ENCODE results near the gene RBM42.
"Not testable (repeated sequence)": the region's sequence is repeated elsewhere in the genome, so short reads cannot be mapped to it uniquely, and the experiment has no call there.

DNA sequence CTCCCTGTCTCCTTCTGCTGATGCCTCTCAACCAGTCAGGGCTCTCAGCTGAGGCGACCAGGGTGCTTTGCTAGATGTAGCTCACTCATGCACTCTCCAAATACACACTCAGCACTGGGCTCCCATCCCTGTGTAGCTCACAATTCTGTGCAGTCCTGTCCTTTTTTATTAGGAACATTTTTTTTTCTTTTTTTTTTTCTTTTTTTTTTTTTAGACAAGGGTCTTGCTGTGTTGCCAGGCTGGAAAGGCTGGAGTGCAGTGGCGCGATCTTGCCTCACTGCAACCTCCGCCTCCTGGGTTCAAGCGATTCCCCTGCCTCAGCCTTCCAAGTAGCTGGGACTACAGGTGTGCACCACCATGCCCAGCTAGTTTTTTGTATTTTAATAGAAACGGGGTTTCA, 26.0 kb downstream of the RBM42 start:
- not testable (repeated sequence) for TF ChIP-seq EZH2 (IDR thresholded peaks at IDR 0.05; ENCODE audit: insufficient read depth, poor library complexity, severe bottlenecking); EZH2phosphoT487 (IDR thresholded peaks at IDR 0.05; ENCODE audit: insufficient read depth, low read depth)
